ENCODE results near the gene BABAM1.

GRCh38 chr19:17304386-17305215, 37.4 kb downstream of the BABAM1 start:
- TF ChIP-seq POLR2A (IDR thresholded peaks at IDR 0.05; ENCODE audit: borderline replicate concordance, extremely low read depth, insufficient read depth, insufficient read length) (no peak), EZH2 (IDR thresholded peaks at IDR 0.05) (no peak), CTCF (IDR thresholded peaks at IDR 0.05 in 2 of 3, conservative IDR thresholded peaks at IDR 0.05 in 1 of 3; ENCODE audit: borderline replicate concordance in 1 of 3, insufficient read depth in 1 of 3, low read depth in 2 of 3, low read length in 2 of 3) (no peak), ATF3 (IDR thresholded peaks at IDR 0.05) (no peak), MAX (IDR thresholded peaks at IDR 0.05) (no peak), REST (IDR thresholded peaks at IDR 0.05; ENCODE audit: low read depth) (no peak), YY1 (IDR thresholded peaks at IDR 0.05; ENCODE audit: extremely low read depth, insufficient replicate concordance, low read depth, low read length) (no peak), EGR1 (IDR thresholded peaks at IDR 0.05; ENCODE audit: low read depth) (no peak), POLR2AphosphoS5 (IDR thresholded peaks at IDR 0.05; ENCODE audit: low read depth, low read length) (no peak), SIN3A (IDR thresholded peaks at IDR 0.05; ENCODE audit: low read depth) (no peak), ZBTB33 (IDR thresholded peaks at IDR 0.05; ENCODE audit: extremely low read depth, insufficient replicate concordance, low read length) (no peak), EZH2phosphoT487 (IDR thresholded peaks at IDR 0.05; ENCODE audit: borderline replicate concordance) (no peak), CEBPB (IDR thresholded peaks at IDR 0.05; ENCODE audit: low read depth) (no peak)
